NCI-H2029 treated with DMSO at 0.1 percent for 48 hours (cell line): ENCODE data around the gene COMMD9.
"Not testable (repeated sequence)": the region's sequence is repeated elsewhere in the genome, so short reads cannot be mapped to it uniquely, and the experiment has no call there.

Experiments
- DNase-seq: peaks from one replicate; lab custom pipeline; 2025; lab: John Stamatoyannopoulos, UW

Gene COMMD9

GRCh38 chr11:36289226-36289852, at the start of gene COMMD9:
COMMD9 (minus strand) TSS chr11:36289424; CDS start chr11:36289412, 12 bp downstream.
- peak; percentile 86 for DNase-seq

- no peak for DNase-seq
Measured at GRCh38 chr11:36333897-36334296, 44.7 kb upstream of the COMMD9 start.

DNA sequence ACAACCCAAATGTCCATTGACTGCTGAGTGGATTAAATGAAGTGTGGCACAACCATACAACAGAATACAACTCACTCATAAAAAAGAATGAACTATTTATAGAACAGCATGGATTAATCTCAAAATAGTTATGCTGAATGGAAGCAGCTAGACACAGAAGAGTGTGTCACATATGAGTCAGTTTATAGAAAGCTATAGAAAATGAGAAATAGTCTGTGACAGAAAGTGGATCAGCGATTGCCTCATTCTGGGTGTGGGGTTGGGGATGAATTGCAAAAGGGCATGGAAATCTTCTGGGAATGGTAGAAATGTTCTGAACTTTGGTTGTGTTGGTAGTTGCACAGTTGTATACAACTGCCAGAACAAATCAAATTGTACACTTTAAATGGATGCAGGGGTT, 44.2 kb upstream of the COMMD9 start:
- DNase-seq = no peak

DNA sequence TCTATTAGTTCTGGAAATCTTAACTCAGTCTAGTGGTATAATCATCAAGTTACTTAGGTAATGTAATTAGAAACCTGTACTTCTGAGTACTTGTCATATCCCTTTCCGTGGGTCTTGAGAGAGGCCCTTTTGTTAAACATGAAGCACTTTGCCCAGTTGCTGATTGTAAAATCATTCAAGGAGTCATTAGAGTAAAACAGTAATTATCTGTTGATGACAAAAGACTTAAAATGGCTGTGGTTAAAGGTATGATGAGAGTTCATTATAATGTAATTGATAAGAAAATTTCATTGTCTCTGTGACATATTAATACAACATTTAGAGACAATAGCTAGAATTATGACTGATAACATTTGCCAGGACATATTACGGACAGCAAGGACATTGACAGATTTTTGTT, 41.2 kb upstream of the COMMD9 start:
- DNase-seq = no peak

GRCh38 chr11:36328966-36329673, 39.9 kb upstream of the COMMD9 start:
- DNase-seq = no peak

GRCh38 chr11:36326524-36327419, 37.5 kb upstream of the COMMD9 start:
- no peak for DNase-seq

- not testable (repeated sequence) for DNase-seq
Measured at GRCh38 chr11:36325403-36325802, 36.2 kb upstream of the COMMD9 start.

GRCh38 chr11:36324956-36325355, 35.7 kb upstream of the COMMD9 start:
- DNase-seq = not testable (repeated sequence)

DNA sequence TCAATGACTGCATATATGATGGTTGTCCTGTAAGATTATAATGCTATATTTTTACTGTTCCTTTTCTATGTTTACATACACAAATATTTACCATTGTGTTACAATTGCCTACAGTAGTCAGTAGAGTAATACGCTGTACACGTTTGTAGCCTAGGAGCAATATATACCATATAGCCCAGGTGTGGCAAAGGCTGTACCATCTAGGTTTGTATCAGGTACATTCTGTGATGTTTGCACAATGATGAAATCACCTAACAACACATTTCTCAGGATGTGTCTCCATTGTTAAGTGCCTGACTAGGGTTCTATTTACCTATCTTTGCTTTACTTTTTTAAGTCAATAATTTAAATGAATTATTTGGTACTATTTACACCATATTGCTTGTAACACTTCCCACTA, 28.8 kb upstream of the COMMD9 start:
- DNase-seq = no peak

DNA sequence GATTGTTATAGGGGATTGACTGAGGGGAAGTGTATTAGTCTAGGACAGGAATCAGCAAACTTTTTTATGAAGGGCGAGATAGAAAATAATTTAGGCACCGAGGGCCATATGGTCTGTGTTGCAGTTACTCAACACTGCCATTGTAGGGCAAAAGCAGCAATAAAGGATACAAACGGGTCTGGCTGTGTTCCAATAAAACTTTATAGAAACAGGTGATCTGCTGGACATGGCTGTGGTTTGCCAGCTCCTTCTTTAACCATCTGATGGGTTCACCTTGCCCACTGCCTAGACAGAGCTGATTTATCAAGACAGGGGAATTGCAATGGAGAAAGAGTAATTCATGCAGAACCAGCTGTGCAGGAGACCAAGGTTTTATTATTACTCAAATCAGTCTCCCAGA, 26.8 kb upstream of the COMMD9 start:
- no peak for DNase-seq

GRCh38 chr11:36314434-36314767, 25.2 kb upstream of the COMMD9 start:
- DNase-seq = no peak

- no peak for DNase-seq
Measured at GRCh38 chr11:36313750-36314433, 24.7 kb upstream of the COMMD9 start.

DNA sequence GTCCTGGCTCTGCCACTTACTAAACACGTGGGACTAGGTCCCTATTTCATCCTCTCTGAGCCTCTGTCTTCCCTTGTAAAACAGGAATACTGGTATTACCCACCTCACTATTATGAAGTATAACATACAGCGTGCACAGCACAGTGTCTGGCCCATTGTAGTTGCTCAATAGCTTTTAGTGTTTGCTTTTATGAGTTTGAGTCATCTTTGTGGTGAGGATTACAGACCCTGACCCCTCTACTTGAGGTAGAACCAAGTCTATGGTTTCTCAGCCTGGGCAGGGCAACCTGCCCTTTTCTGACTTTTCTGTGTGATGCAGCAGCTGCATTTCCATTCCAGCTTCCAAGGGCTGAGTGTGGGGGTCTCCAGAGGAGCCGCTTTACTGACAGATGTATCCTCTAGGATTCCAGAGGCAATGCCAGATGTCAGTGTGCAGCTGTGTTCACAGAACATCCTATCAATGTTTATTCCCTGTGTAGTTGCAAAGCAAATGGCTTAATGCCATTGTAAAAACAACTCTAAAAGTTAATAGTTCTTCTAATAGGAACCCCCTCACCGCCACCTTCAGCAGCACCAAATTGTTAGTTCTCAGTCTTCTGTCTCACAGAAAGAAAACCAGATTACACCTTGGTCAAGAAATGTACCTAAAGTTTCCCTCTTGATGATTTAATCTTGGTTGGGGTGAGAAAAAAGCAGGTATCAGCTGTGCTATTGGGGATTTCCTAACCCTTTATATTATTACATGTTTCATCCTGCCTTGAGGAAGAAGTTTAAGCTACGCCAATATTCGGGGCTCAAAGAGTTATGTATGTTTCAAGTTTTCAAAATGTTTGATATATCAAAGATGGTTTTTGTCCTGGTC, 23.6 kb upstream of the COMMD9 start:
- DNase-seq = no peak

DNA sequence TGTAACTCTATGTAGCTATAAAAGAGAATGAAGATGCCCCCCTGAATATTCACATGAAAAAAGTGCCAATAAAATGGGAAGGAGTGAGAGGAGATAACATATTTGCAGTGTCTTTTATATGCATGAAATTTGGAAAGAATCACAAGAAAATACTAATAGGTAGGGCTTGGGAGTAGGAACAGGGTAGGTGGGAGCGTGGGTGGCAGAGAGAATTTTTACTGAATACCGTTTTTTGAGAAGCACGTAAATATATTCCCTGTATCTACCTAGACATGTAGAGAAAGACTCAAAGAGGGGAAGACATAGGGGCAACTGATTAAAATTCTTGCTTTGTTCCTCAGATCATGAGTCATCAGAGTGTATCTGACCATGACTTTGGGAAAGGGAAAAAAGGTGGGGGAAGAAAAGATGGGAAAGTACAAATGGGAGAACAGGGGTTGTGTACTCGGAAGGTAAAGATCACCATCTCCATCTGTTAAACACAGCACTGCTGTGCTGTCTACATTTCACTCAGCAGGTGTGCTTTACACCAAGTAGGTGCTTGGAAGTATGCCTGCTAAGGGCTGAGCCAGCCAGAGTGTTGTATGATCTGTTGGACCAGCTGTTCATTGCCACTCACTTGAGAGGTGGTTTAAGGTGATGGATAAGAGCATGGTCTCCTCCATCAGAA, 22.8 kb upstream of the COMMD9 start:
- peak; percentile 75 for DNase-seq

- DNase-seq = no peak
Measured at GRCh38 chr11:36309779-36310178, 20.6 kb upstream of the COMMD9 start.

GRCh38 chr11:36308577-36308976, 19.4 kb upstream of the COMMD9 start:
- DNase-seq = no peak

- DNase-seq = no peak
Measured at GRCh38 chr11:36306888-36307287, 17.7 kb upstream of the COMMD9 start.

GRCh38 chr11:36305047-36305446, 15.8 kb upstream of the COMMD9 start:
- DNase-seq = no peak

GRCh38 chr11:36304351-36304750, 15.1 kb upstream of the COMMD9 start:
- no peak for DNase-seq

GRCh38 chr11:36300650-36301049, 11.4 kb upstream of the COMMD9 start:
- peak; percentile 60 for DNase-seq
